ENCODE results near the gene PLCD3. TPM values are rescaled to one million over a fixed set of nuclear protein-coding genes. Genes with fewer than 3 reads are reported as not detected.

Gene PLCD3
- total and polyA plus RNA-seq, 10 of the 15 experiments (the other 5 are each of a cell fraction or from before 2014, with no cell fraction given): 0.02 to 1.6 (median 0.44) TPM

GRCh38 chr17:45118691-45119090 lies 13.6 kb downstream of the PLCD3 start (continued):
- TF ChIP-seq E2F8 (IDR thresholded peaks at IDR 0.05; ENCODE audit: low read depth, partially characterized antibody) (no peak), TCF7 (IDR thresholded peaks at IDR 0.05; ENCODE audit: borderline replicate concordance) (no peak), EGR1 (IDR thresholded peaks at IDR 0.05; ENCODE audit: borderline replicate concordance in 1 of 2, low read depth in 2 of 2, low read length in 2 of 2) (no peak), PAX8 (IDR thresholded peaks at IDR 0.05) (no peak), RFX5 (IDR thresholded peaks at IDR 0.05; ENCODE audit: low read depth, low read length) (no peak)

- H3K27me3 ChIP-seq (replicated peaks in 1 of 2; ENCODE audit: control insufficient read depth in 2 of 2, insufficient read depth in 2 of 2, low read length in 1 of 2): no peaks in the 10 kb centered on the region
- H3K27ac ChIP-seq (ENCODE audit: control insufficient read depth, insufficient read depth): no peak overlapping the region
- H3K36me3 ChIP-seq (ENCODE audit: control insufficient read depth in 2 of 2, insufficient read depth in 2 of 2, low read length in 1 of 2): no peaks in the 10 kb centered on the region
- FAIRE-seq (no peak), DNase-seq (ENCODE audit: low read depth, low spot score) (no peak), ATAC-seq (no peak)
- SMC1A ChIA-PET (ENCODE audit: uncharacterized antibody, unreplicated experiment): interaction anchor here (1.1 kb wide), 1 partner anchor 67 kb away, joined by 3 read pairs; no protein-coding TSS in a partner anchor
- H3K9ac ChIP-seq (ENCODE audit: control insufficient read depth, insufficient read depth, low read length): no peak overlapping the region
- RAD21 ChIA-PET (ENCODE audit: unreplicated experiment): no interaction called here
- no peak overlapping the region for H2AFZ ChIP-seq (ENCODE audit: control insufficient read depth, low read depth, low read length)
- 34% methylated on average over 17 of the region's 20 CpGs for WGBS (ENCODE audit: insufficient coverage, insufficient replicate concordance, low lambda C conversion rate, missing lambda C conversion rate)
- POLR2A ChIA-PET: interaction anchor here (0.6 to 1.0 kb wide), 2 partner anchors 9 to 16 kb away, joined by 4 to 6 read pairs; no protein-coding TSS in a partner anchor
- CTCF ChIA-PET: interaction anchor here (1.1 to 3.0 kb wide), 3 partner anchors 17 to 197 kb away, joined by 3 to 11 read pairs (median 3); partner anchors contain the start of gene ACBD4
- H3K4me1 ChIP-seq (ENCODE audit: control insufficient read depth, insufficient read depth, low read length): no peaks in the 10 kb centered on the region
- no peaks in the 10 kb centered on the region for H3K9me3 ChIP-seq (replicated peaks; ENCODE audit: control insufficient read depth, insufficient read depth, low read length)
- BruUV-seq (replicated peaks): no TSS peak
- H3K4me3 ChIP-seq: no peak overlapping the region
- H3K4me2 ChIP-seq (ENCODE audit: control insufficient read depth, insufficient read depth): no peak overlapping the region
- H3K79me2 ChIP-seq (ENCODE audit: control insufficient read depth, insufficient read depth, low read length): no peaks in the 10 kb centered on the region
- H4K20me1 ChIP-seq (ENCODE audit: control insufficient read depth, insufficient read depth): no peaks in the 10 kb centered on the region
- intact Hi-C loops (cut with micrococcal nuclease; ENCODE audit: unreplicated experiment): no loop called here
- in situ Hi-C loops (cut with MboI): no loop called here
- TF ChIP-seq USF1 (IDR thresholded peaks at IDR 0.05; ENCODE audit: borderline replicate concordance, extremely low read length, insufficient read depth, low read depth, low read length): no peak
- no peak for TF ChIP-seq IRF5 (IDR thresholded peaks at IDR 0.05; ENCODE audit: borderline replicate concordance)
- TF ChIP-seq PBX3 (IDR thresholded peaks at IDR 0.05; ENCODE audit: insufficient replicate concordance, low read depth, low read length): no peak
- no peak for TF ChIP-seq TAF1 (IDR thresholded peaks at IDR 0.05; ENCODE audit: borderline replicate concordance, low read depth, low read length)
- TF ChIP-seq RELA (IDR thresholded peaks at IDR 0.05; ENCODE audit: borderline replicate concordance, partially characterized antibody): no peak
- TF ChIP-seq BCL11A (IDR thresholded peaks at IDR 0.05; ENCODE audit: low read depth, low read length): no peak
- no peak for TF ChIP-seq SP1 (IDR thresholded peaks at IDR 0.05; ENCODE audit: low read depth, low read length)
- no peak for TF ChIP-seq ZNF24 (IDR thresholded peaks at IDR 0.05)
- no peak for TF ChIP-seq ATF2 (IDR thresholded peaks at IDR 0.05; ENCODE audit: low read length)
Measured at GRCh38 chr17:45117848-45118646, 14.3 kb downstream of the PLCD3 start.
